ENCODE results near the gene FRMPD2. TPM values are rescaled to one million over a fixed set of nuclear protein-coding genes. Genes with fewer than 3 reads are reported as not detected.

Gene FRMPD2
- total and polyA plus RNA-seq, 7 donors, result 0.04 TPM; not detected in 6

- H3K4me1 ChIP-seq, result no peaks in the 10 kb centered on the region
- TF ChIP-seq CTCF (IDR thresholded peaks at IDR 0.05), result no peak
- H3K4me3 ChIP-seq, result no peak overlapping the region
- H3K9me3 ChIP-seq, result no peaks in the 10 kb centered on the region
- intact Hi-C loops (cut with DNase I), result loop anchor here in 1 of 2 donors (10.0 kb wide), 1 partner anchor 304 kb away; no protein-coding TSS in a partner anchor
- ATAC-seq (no peak), DNase-seq (no peak)
- H3K36me3 ChIP-seq (ENCODE audit: insufficient read depth in 1 of 2, low read depth in 1 of 2), result no peaks in the 10 kb centered on the region
- no peaks in the 10 kb centered on the region for H3K27me3 ChIP-seq (ENCODE audit: insufficient read depth in 3 of 3, low read length in 2 of 3)
- WGBS, 3 donors, result 91 to 96% (median 91%) methylated on average over 5 of the region's 5 CpGs
- no peak overlapping the region for H3K27ac ChIP-seq
These were observed 63.5 kb downstream of the FRMPD2 start for GRCh38 chr10:48210966-48211365.

DNA sequence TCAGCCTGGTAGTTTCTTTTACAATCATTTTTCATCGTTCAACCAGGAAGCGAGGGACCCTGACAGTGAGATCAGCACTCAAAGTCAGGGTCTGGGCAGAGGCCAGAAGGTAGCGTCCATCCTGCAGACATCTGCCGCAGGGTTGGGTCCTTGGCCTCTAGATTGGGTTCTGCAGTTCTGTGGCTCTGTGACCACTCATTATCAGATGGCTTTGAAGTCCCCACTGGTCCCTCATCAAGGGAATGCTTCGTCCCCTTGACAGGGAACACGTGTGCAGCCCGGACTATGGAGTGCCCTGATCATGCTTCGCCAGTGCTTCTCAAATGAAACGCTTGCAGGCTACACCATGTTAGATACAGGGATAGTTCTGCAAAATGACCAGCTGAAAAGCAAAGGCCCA, 64.1 kb downstream of the FRMPD2 start:
- Histone ChIP-seq H3K27me3 (ENCODE audit: insufficient read depth in 3 of 3, low read length in 2 of 3) (no peaks in the 10 kb centered on the region), H3K27ac (no peak overlapping the region), H3K4me1 (no peaks in the 10 kb centered on the region), H3K9me3 (no peaks in the 10 kb centered on the region), H3K36me3 (ENCODE audit: insufficient read depth in 1 of 2, low read depth in 1 of 2) (no peaks in the 10 kb centered on the region), H3K4me3 (no peak overlapping the region)
- WGBS, 3 donors, result 84 to 88% (median 87%) methylated on average over 9 of the region's 9 CpGs
- DNase-seq (no peak), ATAC-seq (no peak)
- intact Hi-C loops (cut with DNase I), result loop anchor here in 1 of 2 donors (10.0 kb wide), 1 partner anchor 304 kb away; no protein-coding TSS in a partner anchor
- TF ChIP-seq CTCF (IDR thresholded peaks at IDR 0.05), result no peak

DNA sequence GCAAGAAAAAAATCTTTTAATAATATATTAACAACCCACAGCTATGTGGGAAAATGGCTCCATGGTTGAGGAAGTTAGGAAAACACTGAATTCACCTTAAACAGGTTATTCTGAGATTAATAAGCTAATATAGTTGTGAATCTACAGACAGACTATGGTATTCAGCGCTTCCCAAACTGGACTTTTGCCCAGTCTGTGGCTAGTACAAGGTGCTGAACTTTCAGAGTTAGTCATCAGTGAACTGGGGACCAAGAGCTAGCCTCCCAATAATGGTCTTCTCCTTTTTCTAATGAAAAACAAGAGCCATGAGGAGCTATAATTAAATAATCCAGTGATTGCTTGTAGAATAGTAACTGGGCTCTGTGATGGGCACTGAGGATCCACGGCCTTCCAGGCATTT, 65.3 kb downstream of the FRMPD2 start:
- ATAC-seq (no peak), DNase-seq (no peak)
- Histone ChIP-seq H3K36me3 (ENCODE audit: insufficient read depth in 1 of 2, low read depth in 1 of 2) (no peaks in the 10 kb centered on the region), H3K27me3 (ENCODE audit: insufficient read depth in 3 of 3, low read length in 2 of 3) (peaks cover 0 to 2% (median 0%) of the 10 kb centered on the region in 3 donors), H3K27ac (no peak overlapping the region), H3K9me3 (no peaks in the 10 kb centered on the region), H3K4me1 (no peaks in the 10 kb centered on the region), H3K4me3 (no peak overlapping the region)
- 82 to 88% (median 84%) methylated on average over 2 of the region's 2 CpGs for WGBS, 3 donors
- intact Hi-C loops (cut with DNase I), result no loop called here
- no peak for TF ChIP-seq CTCF (IDR thresholded peaks at IDR 0.05)

DNA sequence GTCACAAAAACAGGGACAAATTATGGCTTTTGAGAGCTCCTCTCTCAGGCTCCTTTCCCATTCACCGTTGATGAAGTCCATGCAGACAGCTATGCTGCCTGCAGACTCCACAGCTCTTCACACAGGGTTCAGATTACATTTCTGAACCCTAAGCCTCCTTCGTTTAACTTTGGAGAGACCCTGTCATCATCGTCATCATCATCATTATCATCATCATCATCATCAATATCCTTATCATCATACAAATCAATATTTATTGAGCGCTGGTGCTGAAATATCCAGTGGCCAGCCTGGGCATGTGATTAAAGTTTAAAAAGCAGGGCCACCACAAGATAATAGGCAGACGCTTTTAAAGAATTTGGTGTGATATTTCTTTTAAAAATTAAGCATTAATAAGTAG, 66.6 kb downstream of the FRMPD2 start:
- TF ChIP-seq CTCF (IDR thresholded peaks at IDR 0.05), result no peak
- Histone ChIP-seq H3K36me3 (ENCODE audit: insufficient read depth in 1 of 2, low read depth in 1 of 2) (no peaks in the 10 kb centered on the region), H3K27me3 (ENCODE audit: insufficient read depth in 3 of 3, low read length in 2 of 3) (peaks cover 0 to 2% (median 0%) of the 10 kb centered on the region in 3 donors), H3K4me3 (no peak overlapping the region), H3K4me1 (no peaks in the 10 kb centered on the region), H3K9me3 (no peaks in the 10 kb centered on the region), H3K27ac (no peak overlapping the region)
- no peak for DNase-seq
- intact Hi-C loops (cut with DNase I), result no loop called here
- ATAC-seq, result no peak
- 76 to 87% (median 86%) methylated on average over 5 of the region's 5 CpGs for WGBS, 3 donors
